Measurements from ENCODE around the gene STK38. TPM values are rescaled to one million over a fixed set of nuclear protein-coding genes. Genes with fewer than 3 reads are reported as not detected.

STK38 gene
- total and polyA plus RNA-seq, 2 of the 13 experiments (the other 11 are each of a cell fraction or from before 2014, with no cell fraction given) = 10.3 to 20.7 TPM

DNA sequence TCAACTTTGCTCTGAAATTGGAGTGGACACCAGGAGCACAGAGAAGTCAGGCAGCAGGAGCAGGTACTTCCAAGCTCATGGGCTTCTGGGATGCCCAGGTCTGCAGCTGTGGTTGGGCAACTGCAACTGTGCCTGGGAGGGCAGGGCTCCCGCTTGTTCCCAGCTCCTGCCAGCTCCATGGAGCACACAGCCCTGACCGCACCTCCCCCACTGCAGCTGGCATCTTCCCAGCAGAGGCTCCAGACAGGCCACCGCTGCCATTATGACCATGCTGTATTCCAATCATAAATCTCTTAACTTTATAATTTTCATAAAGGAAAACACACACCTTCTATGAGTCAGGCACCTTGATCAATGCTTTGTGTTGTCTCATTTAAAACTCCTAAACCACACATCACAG is 36.9 kb downstream of the STK38 start (continued):
- no peak for TF ChIP-seq TARDBP (CRISPR knock-in tag; IDR thresholded peaks at IDR 0.05)
- TF ChIP-seq, protein P1, sequence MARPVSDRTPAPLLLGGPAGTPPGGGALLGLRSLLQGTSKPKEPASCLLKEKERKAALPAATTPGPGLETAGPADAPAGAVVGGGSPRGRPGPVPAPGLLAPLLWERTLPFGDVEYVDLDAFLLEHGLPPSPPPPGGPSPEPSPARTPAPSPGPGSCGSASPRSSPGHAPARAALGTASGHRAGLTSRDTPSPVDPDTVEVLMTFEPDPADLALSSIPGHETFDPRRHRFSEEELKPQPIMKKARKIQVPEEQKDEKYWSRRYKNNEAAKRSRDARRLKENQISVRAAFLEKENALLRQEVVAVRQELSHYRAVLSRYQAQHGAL (CRISPR knock-in tag; IDR thresholded peaks at IDR 0.05; ENCODE audit: not compliant biosample characterization) = no peak
- TF ChIP-seq ZNF737 (CRISPR knock-in tag; IDR thresholded peaks at IDR 0.05; ENCODE audit: borderline replicate concordance) = no peak
- no peak for TF ChIP-seq ZMYM2 (CRISPR knock-in tag; IDR thresholded peaks at IDR 0.05)
- no peak for TF ChIP-seq TEF (CRISPR knock-in tag; IDR thresholded peaks at IDR 0.05)
- TF ChIP-seq, protein P2, sequence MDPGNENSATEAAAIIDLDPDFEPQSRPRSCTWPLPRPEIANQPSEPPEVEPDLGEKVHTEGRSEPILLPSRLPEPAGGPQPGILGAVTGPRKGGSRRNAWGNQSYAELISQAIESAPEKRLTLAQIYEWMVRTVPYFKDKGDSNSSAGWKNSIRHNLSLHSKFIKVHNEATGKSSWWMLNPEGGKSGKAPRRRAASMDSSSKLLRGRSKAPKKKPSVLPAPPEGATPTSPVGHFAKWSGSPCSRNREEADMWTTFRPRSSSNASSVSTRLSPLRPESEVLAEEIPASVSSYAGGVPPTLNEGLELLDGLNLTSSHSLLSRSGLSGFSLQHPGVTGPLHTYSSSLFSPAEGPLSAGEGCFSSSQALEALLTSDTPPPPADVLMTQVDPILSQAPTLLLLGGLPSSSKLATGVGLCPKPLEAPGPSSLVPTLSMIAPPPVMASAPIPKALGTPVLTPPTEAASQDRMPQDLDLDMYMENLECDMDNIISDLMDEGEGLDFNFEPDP (CRISPR knock-in tag; conservative IDR thresholded peaks at IDR 0.05) = no peak

DNA sequence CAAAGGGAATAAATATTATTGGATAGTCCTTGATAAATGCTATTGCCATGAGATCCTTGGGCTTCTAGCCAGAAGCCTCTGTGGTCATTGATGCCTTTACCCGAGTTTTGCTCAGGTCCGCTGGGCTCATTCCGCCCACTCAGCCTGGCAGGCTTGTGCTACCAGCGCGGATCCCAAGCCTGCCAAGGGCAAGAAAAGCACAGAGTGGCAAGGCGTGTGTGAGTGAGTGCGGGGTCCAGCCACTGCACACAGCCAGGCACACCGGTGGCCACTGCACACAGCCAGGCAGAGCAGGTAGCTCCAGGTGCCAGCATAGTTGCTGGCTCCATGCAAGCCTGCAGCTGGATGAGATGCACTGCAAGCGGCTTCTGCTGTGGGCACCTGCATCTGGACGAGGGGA is 38.7 kb downstream of the STK38 start:
- Histone ChIP-seq H3K27me3 (ENCODE audit: control insufficient read depth in 1 of 2, insufficient read depth in 2 of 2, low read length in 2 of 2) (no peaks in the 10 kb centered on the region), H3K79me2 (ENCODE audit: insufficient read depth, low read length) (no peaks in the 10 kb centered on the region), H3K4me1 (ENCODE audit: insufficient read depth, low read length) (peaks cover 20% of the 10 kb centered on the region), H4K20me1 (ENCODE audit: insufficient read depth, low read length) (no peaks in the 10 kb centered on the region), H3K4me2 (ENCODE audit: low read depth, low read length) (no peak overlapping the region), H3K4me3 (replicated peaks in 1 of 3; ENCODE audit: insufficient read depth in 1 of 3, low read depth in 2 of 3, low read length in 3 of 3) (no peak overlapping the region), H2AFZ (ENCODE audit: low read length) (no peak overlapping the region), H3K9ac (ENCODE audit: insufficient read depth, low read depth, low read length) (no peak overlapping the region), H3K9me3 (ENCODE audit: low read length) (no peaks in the 10 kb centered on the region), H3K27ac (ENCODE audit: extremely low read length, insufficient read depth, low read length) (no peak overlapping the region), H3K36me3 (replicated peaks in 1 of 2; ENCODE audit: control insufficient read depth in 1 of 2, insufficient read depth in 2 of 2, low read length in 2 of 2) (peaks cover 10 to 16% of the 10 kb centered on the region in 2 experiments)
- intact Hi-C loops (cut with micrococcal nuclease; ENCODE audit: unreplicated experiment) (no loop called here), in situ Hi-C loops (cut with HindIII; ENCODE audit: extremely low pct_ligation_motif_present, low pct_unique_long_range_greater_than_20kb) (no loop called here)
- peak; percentile 50 for TF ChIP-seq AGO2 (optimal IDR thresholded peaks at IDR 0.05; ENCODE audit: low read depth, low read length)
- 0 out of 2 replicates have a peak, but pooled peaks have one; percentile 18 for TF ChIP-seq ZNF768 (CRISPR knock-in tag; IDR thresholded peaks at IDR 0.05)
- no peak for TF ChIP-seq ELF4 (CRISPR knock-in tag; IDR thresholded peaks at IDR 0.05; ENCODE audit: borderline replicate concordance)
- ChIA-PET CTCF (ENCODE audit: low intra/inter-chr PET ratio, low total read pairs) (no interaction called here), POLR2A (no interaction called here)
- no peak for DNase-seq (ENCODE audit: low spot score)
- no peak; the same call in 2 of the 3 replicates for ATAC-seq
- BruUV-seq (replicated peaks) = no TSS peak
- FAIRE-seq = no peak
- WGBS (ENCODE audit: low lambda C conversion rate) = 92% methylated on average over 8 of the region's 10 CpGs
